ENCODE results near the gene CHN1.

Gene CHN1

GRCh38 chr2:174893018-174893417 is 112.2 kb downstream of the CHN1 start:
- H3K27me3 ChIP-seq (replicated peaks) = no peaks in the 10 kb centered on the region
- no peak overlapping the region for H3K4me3 ChIP-seq (ENCODE audit: low read depth, low read length)
- DNase-seq = no peak
- H3K36me3 ChIP-seq (replicated peaks) = no peaks in the 10 kb centered on the region
- TF ChIP-seq CTCF (IDR thresholded peaks at IDR 0.05; ENCODE audit: low read depth, low read length, missing control alignments) = no peak
- no peak overlapping the region for H3K27ac ChIP-seq
- in situ Hi-C loops (cut with HindIII; ENCODE audit: low pct_ligation_motif_present, low sequenced_read_pairs) = no loop called here

- no peaks in the 10 kb centered on the region for H3K36me3 ChIP-seq (replicated peaks)
- DNase-seq = no peak
- no peak overlapping the region for H3K4me3 ChIP-seq (ENCODE audit: low read depth, low read length)
- in situ Hi-C loops (cut with HindIII; ENCODE audit: low pct_ligation_motif_present, low sequenced_read_pairs) = no loop called here
- no peak for TF ChIP-seq CTCF (IDR thresholded peaks at IDR 0.05; ENCODE audit: low read depth, low read length, missing control alignments)
- H3K27ac ChIP-seq = no peak overlapping the region
- H3K27me3 ChIP-seq (replicated peaks) = no peaks in the 10 kb centered on the region
Observed at GRCh38 chr2:174892546-174892945, 112.6 kb downstream of the CHN1 start.

GRCh38 chr2:174888646-174889271 is 116.4 kb downstream of the CHN1 start:
- in situ Hi-C loops (cut with HindIII; ENCODE audit: low pct_ligation_motif_present, low sequenced_read_pairs) = no loop called here
- Histone ChIP-seq H3K27ac (no peak overlapping the region), H3K36me3 (replicated peaks) (no peaks in the 10 kb centered on the region), H3K4me3 (ENCODE audit: low read depth, low read length) (no peak overlapping the region), H3K27me3 (replicated peaks) (no peaks in the 10 kb centered on the region)
- peak; percentile 4 for DNase-seq
- peak; percentile 38 for TF ChIP-seq CTCF (IDR thresholded peaks at IDR 0.05; ENCODE audit: low read depth, low read length, missing control alignments)

GRCh38 chr2:174888146-174888545 is 117.0 kb downstream of the CHN1 start:
- Histone ChIP-seq H3K36me3 (replicated peaks) (no peaks in the 10 kb centered on the region), H3K27ac (no peak overlapping the region), H3K27me3 (replicated peaks) (no peaks in the 10 kb centered on the region), H3K4me3 (ENCODE audit: low read depth, low read length) (no peak overlapping the region)
- in situ Hi-C loops (cut with HindIII; ENCODE audit: low pct_ligation_motif_present, low sequenced_read_pairs) = no loop called here
- no peak for TF ChIP-seq CTCF (IDR thresholded peaks at IDR 0.05; ENCODE audit: low read depth, low read length, missing control alignments)
- DNase-seq = no peak

- no peak for DNase-seq
- H3K36me3 ChIP-seq (replicated peaks) = no peaks in the 10 kb centered on the region
- no peaks in the 10 kb centered on the region for H3K27me3 ChIP-seq (replicated peaks)
- no peak overlapping the region for H3K4me3 ChIP-seq (ENCODE audit: low read depth, low read length)
- H3K27ac ChIP-seq = no peak overlapping the region
- TF ChIP-seq CTCF (IDR thresholded peaks at IDR 0.05; ENCODE audit: low read depth, low read length, missing control alignments) = no peak
- in situ Hi-C loops (cut with HindIII; ENCODE audit: low pct_ligation_motif_present, low sequenced_read_pairs) = no loop called here
Observed at GRCh38 chr2:174882416-174882815, 122.8 kb downstream of the CHN1 start.

GRCh38 chr2:174881678-174882077 is 123.5 kb downstream of the CHN1 start:
- H3K27ac ChIP-seq = no peak overlapping the region
- H3K4me3 ChIP-seq (ENCODE audit: low read depth, low read length) = no peak overlapping the region
- DNase-seq = no peak
- H3K27me3 ChIP-seq (replicated peaks) = no peaks in the 10 kb centered on the region
- no peaks in the 10 kb centered on the region for H3K36me3 ChIP-seq (replicated peaks)
- TF ChIP-seq CTCF (IDR thresholded peaks at IDR 0.05; ENCODE audit: low read depth, low read length, missing control alignments) = no peak
- in situ Hi-C loops (cut with HindIII; ENCODE audit: low pct_ligation_motif_present, low sequenced_read_pairs) = no loop called here

Measured in brain microvascular endothelial cell (primary cell).